H1 (cell line): Measurements from ENCODE around the gene ADCY1.

ENCODE experiments used
- BRCA1 ChIP-seq: IDR thresholded peaks from 2 replicates; pipeline ENCODE4 v1.6.1; 2012; ENCODE audit warnings: low read depth, low read length, improper control_type of control experiment
- CTCF ChIP-seq, 3 experiments: IDR thresholded peaks; 1 replicate in 2 of 3; 2 replicates in 1 of 3; pipeline versions ENCODE4 v1.5.1 to v1.6.1; 2011; ENCODE audit warnings: low read length in 3 of 3, mild to moderate bottlenecking in 3 of 3, inconsistent platforms in 2 of 3, low read depth in 1 of 3, moderate library complexity in 1 of 3; ENCODE audit not compliant: insufficient read depth in 1 of 3; ENCODE audit errors: control extremely low read depth in 1 of 3
- EP300 ChIP-seq, 2 experiments: IDR thresholded peaks; 1 replicate in 1 of 2; 2 replicates in 1 of 2; pipeline ENCODE4 v1.6.1; 2011 to 2012; ENCODE audit warnings: low read depth in 2 of 2, low read length in 2 of 2, mild to moderate bottlenecking in 2 of 2, borderline replicate concordance in 1 of 2, inconsistent platforms in 1 of 2, moderate library complexity in 1 of 2
- FOSL1 ChIP-seq: IDR thresholded peaks from 2 replicates; pipeline ENCODE4 v1.6.1; 2011; ENCODE audit warnings: mild to moderate bottlenecking, low read depth, low read length, moderate library complexity; ENCODE audit not compliant: insufficient read depth
- GTF2F1 ChIP-seq: IDR thresholded peaks from 2 replicates; pipeline ENCODE4 v1.6.1; 2012; ENCODE audit warnings: low read depth, low read length, improper control_type of control experiment, borderline replicate concordance
- KDM1A ChIP-seq: fragments of 200-600, 300-600 bp; sonication (generic); IDR thresholded peaks from 2 replicates; pipeline ENCODE4 v1.7.1; 2016; ENCODE audit warnings: mild to moderate bottlenecking, low read length, borderline replicate concordance
- POLR2AphosphoS5 ChIP-seq: IDR thresholded peaks from 2 replicates; pipeline ENCODE4 v1.6.1; 2011; ENCODE audit warnings: low read depth, low read length
- RFX5 ChIP-seq: IDR thresholded peaks from 2 replicates; pipeline ENCODE4 v1.6.1; 2011; ENCODE audit warnings: low read depth, low read length, improper control_type of control experiment, borderline replicate concordance
- SP2 ChIP-seq: IDR thresholded peaks from 2 replicates; pipeline ENCODE4 v1.6.1; 2012; ENCODE audit warnings: mild to moderate bottlenecking, low read length, inconsistent platforms
- TCF12 ChIP-seq: IDR thresholded peaks from 2 replicates; pipeline ENCODE4 v1.6.1; 2011; ENCODE audit warnings: low read depth, mild to moderate bottlenecking, low read length
- ZNF274 ChIP-seq: IDR thresholded peaks from 2 replicates; pipeline ENCODE4 v1.7.0; 2012; ENCODE audit warnings: low read length, borderline replicate concordance; ENCODE audit errors: extremely low read depth

GRCh38 chr7:45582136-45582749 is 8.1 kb downstream of the ADCY1 start:
- TF ChIP-seq BRCA1 (no peak), RFX5 (no peak), GTF2F1 (no peak), EP300 (IDR thresholded peaks at IDR 0.05; ENCODE audit: borderline replicate concordance in 1 of 2, low read depth in 2 of 2, low read length in 2 of 2) (no peak), ZNF274 (no peak), CTCF (IDR thresholded peaks at IDR 0.05; ENCODE audit: control extremely low read depth in 1 of 3, insufficient read depth in 1 of 3, low read depth in 1 of 3, low read length in 3 of 3) (no peak), POLR2AphosphoS5 (no peak), FOSL1 (no peak), KDM1A (no peak), TCF12 (no peak), SP2 (no peak)
